HG02678 (cell line): Measurements from ENCODE around the gene RNF10.
"Not testable (repeated sequence)": the region's sequence is repeated elsewhere in the genome, so short reads cannot be mapped to it uniquely, and the experiment has no call there.

Experiments
- ATAC-seq: cut with Tn5 transposase; IDR thresholded peaks from one replicate; pipeline ENCODE4 v1.9.1; 2021; ENCODE audit warnings: mild to moderate bottlenecking, moderate library complexity; ENCODE audit not compliant: unreplicated experiment

The RNF10 gene

DNA sequence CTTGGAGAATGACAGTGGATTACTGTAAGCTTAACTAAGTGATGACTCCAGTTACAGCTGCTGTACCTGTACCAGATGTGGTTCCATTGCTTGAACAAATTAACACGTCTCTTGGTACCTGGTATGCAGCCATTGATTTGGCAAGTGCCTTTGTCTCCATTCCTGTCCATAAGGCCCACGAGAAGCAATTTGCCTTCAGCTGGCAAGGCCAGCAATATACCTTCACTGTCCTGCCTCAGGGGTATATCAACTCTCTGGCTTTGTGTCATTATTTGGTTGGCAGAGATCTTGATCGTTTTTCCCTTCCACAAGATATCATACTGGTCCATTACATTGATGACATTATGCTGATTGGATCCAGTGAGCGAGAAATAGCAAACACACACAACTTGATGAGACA lies 76.4 kb downstream of the RNF10 start:
- ATAC-seq = no peak

DNA sequence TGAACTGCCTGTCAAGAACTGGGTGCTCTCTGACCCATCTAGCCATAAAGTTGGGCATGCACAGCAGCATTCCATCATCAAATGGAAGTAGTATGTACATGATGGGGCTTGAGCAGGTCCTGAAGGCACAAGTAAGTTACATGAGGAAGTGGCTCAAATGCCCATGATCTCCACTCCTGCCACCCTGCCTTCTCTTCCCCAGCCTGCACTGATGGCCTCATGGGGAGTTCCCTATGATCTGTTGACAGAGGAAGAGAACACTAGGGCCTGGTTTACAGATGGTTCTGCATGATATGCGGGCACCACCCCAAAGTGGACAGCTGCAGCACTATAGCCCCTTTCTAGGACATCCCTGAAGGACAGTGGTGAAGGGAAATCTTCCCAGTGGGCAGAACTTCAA lies 77.4 kb downstream of the RNF10 start:
- not testable (repeated sequence) for ATAC-seq

DNA sequence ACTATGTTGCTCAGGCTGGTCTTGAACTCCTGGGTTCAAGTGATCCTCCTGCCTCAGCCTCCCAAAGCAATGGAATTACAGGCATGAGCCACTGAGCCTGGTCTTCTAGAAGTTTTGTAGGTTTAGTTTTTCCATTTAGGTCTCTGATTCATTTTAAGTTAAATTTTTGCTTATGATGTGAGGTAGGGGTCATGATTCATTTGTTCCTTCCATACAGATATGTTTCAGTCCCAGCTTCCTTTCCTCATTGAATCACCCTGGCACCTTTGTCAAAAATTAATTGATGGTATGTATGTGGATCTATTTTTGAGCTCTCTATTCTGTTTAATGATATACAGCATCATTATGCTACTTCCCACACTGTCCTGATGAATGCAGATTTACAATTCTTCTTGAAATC lies 80.7 kb downstream of the RNF10 start:
- ATAC-seq = no peak

DNA sequence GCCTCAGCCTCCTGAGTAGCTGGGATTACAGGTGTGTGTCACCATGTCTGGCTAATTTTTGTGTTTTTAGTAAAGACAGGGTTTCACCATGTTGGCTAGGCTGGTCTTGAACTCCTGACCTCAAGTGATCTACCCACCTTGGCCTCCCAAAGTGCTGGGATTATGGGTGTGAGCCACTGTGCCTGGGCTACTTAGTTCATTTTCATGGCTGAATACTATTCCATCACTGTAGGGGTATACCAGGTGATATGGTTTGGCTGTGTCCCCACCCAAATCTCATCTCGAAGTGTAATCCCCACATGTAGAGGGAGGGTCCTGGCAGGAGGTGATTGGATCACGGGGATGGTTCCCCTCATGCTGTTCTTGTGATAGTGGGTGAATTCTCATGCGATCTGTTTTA lies 83.0 kb downstream of the RNF10 start:
- not testable (repeated sequence) for ATAC-seq

DNA sequence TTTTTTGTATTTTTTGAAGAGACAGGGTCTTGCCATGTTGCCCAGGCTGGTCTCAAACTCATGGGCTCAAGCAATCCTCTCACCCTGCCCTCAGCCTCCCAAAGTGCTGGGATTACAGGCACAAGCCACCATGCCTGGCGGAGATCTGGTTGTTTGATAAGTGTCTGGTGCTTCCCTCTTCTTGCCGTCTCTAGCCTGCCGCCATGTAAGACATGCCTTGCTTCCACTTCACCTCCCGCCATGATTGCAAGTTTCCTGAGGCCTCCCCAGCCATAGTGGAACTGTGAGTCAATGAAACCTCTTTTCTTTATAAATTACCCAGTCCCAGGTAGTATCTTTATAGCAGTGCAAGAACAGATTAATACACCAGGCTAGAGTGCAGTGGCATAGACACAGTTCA lies 83.6 kb downstream of the RNF10 start:
- ATAC-seq = not testable (repeated sequence)

DNA sequence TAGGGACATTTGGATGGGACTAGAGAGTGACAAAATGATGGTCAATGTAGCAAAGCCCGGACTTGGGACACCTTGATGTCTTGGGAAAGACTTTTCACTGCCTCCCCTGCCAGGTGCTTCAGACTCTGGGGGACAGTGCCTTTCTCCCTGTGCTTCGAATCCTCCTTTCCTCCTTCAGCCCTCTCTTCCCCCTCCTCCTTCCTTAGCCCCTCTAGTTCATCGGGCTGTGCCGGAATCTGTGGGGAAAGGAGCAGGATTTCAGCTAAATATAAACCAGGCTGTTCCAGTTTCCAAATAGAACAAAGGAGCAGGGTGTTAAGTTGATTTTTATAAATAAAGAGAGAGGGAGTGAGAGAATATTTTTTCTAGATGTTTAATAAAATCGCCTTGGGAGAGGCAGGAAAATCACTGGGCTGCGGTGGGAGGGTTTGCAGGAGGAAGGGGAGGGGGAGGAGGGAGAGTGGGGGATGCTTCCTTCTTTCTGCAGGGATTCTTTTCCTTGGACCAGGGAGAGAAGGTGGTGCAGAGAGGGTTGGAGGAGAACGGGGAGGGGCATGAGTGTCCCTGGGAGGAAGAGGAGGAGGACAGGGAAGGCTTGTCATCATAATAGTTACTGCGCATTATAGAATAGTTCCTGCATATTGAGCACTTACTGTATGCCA lies 84.9 kb downstream of the RNF10 start:
- ATAC-seq = no peak

- no peak for ATAC-seq
Observed at GRCh38 chr12:120620624-120621023, 86.5 kb downstream of the RNF10 start.

DNA sequence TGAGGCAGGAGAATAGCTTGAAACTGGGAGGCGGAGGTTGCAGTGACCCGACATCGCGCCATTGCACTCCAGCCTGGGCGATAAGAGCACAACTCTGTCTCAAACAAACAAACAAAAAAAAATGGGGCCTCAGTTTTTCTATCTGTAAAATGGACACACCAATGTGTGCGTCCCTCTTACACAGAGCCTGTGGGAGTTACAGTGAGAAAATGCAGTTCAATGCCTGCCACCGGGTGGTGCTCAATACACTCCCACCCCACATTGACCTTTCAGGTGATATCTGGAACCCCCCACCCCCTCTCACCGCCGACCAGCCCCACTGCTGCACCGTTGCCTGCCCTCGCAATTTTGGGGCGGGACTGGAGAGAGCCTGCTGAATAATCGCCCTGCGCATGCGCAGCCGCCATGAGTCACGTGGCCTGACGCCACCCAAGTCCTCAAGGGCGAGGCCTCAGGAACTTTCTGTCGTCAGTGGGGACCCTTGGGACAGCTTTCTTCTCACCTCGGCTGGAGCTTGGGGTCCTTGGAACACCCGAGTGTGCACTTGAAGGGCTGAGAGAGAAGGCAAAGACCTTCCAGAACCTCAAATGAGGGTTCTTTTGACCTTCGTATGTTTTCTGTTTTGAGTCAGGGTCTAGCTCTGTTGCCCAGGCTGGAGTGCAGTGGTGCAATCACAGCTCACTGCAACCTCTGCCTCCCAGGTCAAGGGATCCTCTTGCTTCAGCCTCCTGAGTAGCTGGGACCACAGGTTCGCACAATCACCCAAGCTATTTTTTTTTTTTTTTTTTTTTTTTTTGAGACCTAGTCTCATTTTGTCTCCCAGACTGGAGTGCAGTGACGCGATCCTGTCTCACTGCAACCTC lies 91.6 kb downstream of the RNF10 start:
- ATAC-seq = no peak
